ENCODE measurements around the gene FAU. TPM values are rescaled to one million over a fixed set of nuclear protein-coding genes. Genes with fewer than 3 reads are reported as not detected.

Gene FAU
- total and polyA plus RNA-seq, 2 of the 13 experiments (the other 11 are each of a cell fraction or from before 2014, with no cell fraction given), result 374 to 869 TPM

GRCh38 chr11:65111159-65111743, 10.7 kb downstream of the FAU start (continued):
- no peak for TF ChIP-seq ZNF274 (CRISPR knock-in tag; IDR thresholded peaks at IDR 0.05)
- TF ChIP-seq ISL2 (CRISPR knock-in tag; IDR thresholded peaks at IDR 0.05), result no peak
- TF ChIP-seq MED8 (CRISPR knock-in tag; IDR thresholded peaks at IDR 0.05; ENCODE audit: insufficient replicate concordance), result no peak
- TF ChIP-seq ZNF724P (CRISPR knock-in tag; IDR thresholded peaks at IDR 0.05; ENCODE audit: borderline replicate concordance), result no peak
- TF ChIP-seq ZNF331 (CRISPR knock-in tag; IDR thresholded peaks at IDR 0.05), result no peak
- peak; percentile 42; the same call in 1 of the 2 replicates for TF ChIP-seq ZNF598 (CRISPR knock-in tag; IDR thresholded peaks at IDR 0.05; ENCODE audit: borderline replicate concordance)
- TF ChIP-seq FOXM1 (CRISPR knock-in tag; IDR thresholded peaks at IDR 0.05), result no peak
- no peak for TF ChIP-seq ARNT (IDR thresholded peaks at IDR 0.05)
- TF ChIP-seq SIX1 (CRISPR knock-in tag; IDR thresholded peaks at IDR 0.05; ENCODE audit: borderline replicate concordance), result no peak
- no peak for TF ChIP-seq ZNF275 (CRISPR knock-in tag; IDR thresholded peaks at IDR 0.05; ENCODE audit: borderline replicate concordance)
- no peak for TF ChIP-seq ZNF766 (CRISPR knock-in tag; IDR thresholded peaks at IDR 0.05; ENCODE audit: borderline replicate concordance)
- TF ChIP-seq ZNF746 (CRISPR knock-in tag; IDR thresholded peaks at IDR 0.05), result no peak
- TF ChIP-seq CREB3 (CRISPR knock-in tag; IDR thresholded peaks at IDR 0.05), result no peak
- no peak for TF ChIP-seq ZFP36L1 (CRISPR knock-in tag; IDR thresholded peaks at IDR 0.05)
- TF ChIP-seq ZNF383 (CRISPR knock-in tag; IDR thresholded peaks at IDR 0.05; ENCODE audit: borderline replicate concordance), result no peak
- TF ChIP-seq U2AF2 (IDR thresholded peaks at IDR 0.05; ENCODE audit: low read depth, low read length), result no peak
- TF ChIP-seq ZNF335 (CRISPR knock-in tag; IDR thresholded peaks at IDR 0.05), result no peak
- no peak for TF ChIP-seq SYNCRIP (IDR thresholded peaks at IDR 0.05; ENCODE audit: insufficient read depth, low read depth, low read length)
- TF ChIP-seq SIX4 (CRISPR knock-in tag; IDR thresholded peaks at IDR 0.05), result no peak
- TF ChIP-seq TRAFD1 (CRISPR knock-in tag; IDR thresholded peaks at IDR 0.05; ENCODE audit: borderline replicate concordance), result no peak
- TF ChIP-seq ARNTL (CRISPR knock-in tag; IDR thresholded peaks at IDR 0.05), result no peak
- no peak for TF ChIP-seq THRA (CRISPR knock-in tag; IDR thresholded peaks at IDR 0.05; ENCODE audit: borderline replicate concordance)
- TF ChIP-seq PLSCR1 (CRISPR knock-in tag; IDR thresholded peaks at IDR 0.05; ENCODE audit: borderline replicate concordance), result no peak
- TF ChIP-seq ZNF510 (CRISPR knock-in tag; IDR thresholded peaks at IDR 0.05; ENCODE audit: low read depth), result no peak
- TF ChIP-seq ZBTB42 (CRISPR knock-in tag; IDR thresholded peaks at IDR 0.05), result no peak
- no peak for TF ChIP-seq NR3C1 (CRISPR knock-in tag; IDR thresholded peaks at IDR 0.05)
- no peak for TF ChIP-seq NBN (conservative IDR thresholded peaks at IDR 0.05)

All from HepG2 (cell line).